ENCODE results near the gene FYB1.

The FYB1 gene, protein sequence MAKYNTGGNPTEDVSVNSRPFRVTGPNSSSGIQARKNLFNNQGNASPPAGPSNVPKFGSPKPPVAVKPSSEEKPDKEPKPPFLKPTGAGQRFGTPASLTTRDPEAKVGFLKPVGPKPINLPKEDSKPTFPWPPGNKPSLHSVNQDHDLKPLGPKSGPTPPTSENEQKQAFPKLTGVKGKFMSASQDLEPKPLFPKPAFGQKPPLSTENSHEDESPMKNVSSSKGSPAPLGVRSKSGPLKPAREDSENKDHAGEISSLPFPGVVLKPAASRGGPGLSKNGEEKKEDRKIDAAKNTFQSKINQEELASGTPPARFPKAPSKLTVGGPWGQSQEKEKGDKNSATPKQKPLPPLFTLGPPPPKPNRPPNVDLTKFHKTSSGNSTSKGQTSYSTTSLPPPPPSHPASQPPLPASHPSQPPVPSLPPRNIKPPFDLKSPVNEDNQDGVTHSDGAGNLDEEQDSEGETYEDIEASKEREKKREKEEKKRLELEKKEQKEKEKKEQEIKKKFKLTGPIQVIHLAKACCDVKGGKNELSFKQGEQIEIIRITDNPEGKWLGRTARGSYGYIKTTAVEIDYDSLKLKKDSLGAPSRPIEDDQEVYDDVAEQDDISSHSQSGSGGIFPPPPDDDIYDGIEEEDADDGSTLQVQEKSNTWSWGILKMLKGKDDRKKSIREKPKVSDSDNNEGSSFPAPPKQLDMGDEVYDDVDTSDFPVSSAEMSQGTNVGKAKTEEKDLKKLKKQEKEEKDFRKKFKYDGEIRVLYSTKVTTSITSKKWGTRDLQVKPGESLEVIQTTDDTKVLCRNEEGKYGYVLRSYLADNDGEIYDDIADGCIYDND

DNA sequence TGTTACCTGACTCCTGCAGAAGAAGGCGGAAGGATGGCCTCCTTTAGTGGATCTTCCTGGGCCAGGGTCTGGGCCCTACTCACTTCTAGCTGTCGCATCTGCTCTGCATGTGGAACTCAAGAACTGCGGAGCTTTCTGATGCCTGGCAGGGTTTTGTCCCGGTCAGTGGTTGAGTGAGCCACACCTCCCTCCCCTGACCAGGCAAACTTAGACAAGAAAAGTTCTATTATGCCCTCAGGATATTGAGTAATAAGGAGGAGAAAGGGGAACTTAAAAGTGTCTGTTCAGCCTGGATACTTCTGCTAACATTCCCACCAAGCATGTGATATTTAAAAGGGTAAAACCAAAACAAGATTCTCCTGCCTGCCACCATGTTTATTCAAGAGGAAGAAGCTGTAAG lies at the start of gene FYB1:
Gene FYB1, minus strand, starts transcription at position 127 of the 400 bp plus-strand sequence. CDS start 16,603 bp downstream, outside the sequence.
- no peaks in the 10 kb centered on the region for H3K36me3 Mint-ChIP-seq
- no peak within 1 kb of the TSS for H3K4me3 Mint-ChIP-seq
- no peak within 1 kb of the TSS for H3K27ac Mint-ChIP-seq
- peaks cover 47% of the 10 kb centered on the region for H3K4me1 Mint-ChIP-seq
- H3K9me3 Mint-ChIP-seq = no peaks in the 10 kb centered on the region
- no peaks in the 10 kb centered on the region for H3K27me3 Mint-ChIP-seq
- CTCF ChIA-PET = interaction anchor here (0.9 to 9.2 kb wide), 7 partner anchors 14 to 772 kb away, joined by 4 to 159 read pairs (median 6); no protein-coding TSS in a partner anchor
- DNase-seq = no peak

DNA sequence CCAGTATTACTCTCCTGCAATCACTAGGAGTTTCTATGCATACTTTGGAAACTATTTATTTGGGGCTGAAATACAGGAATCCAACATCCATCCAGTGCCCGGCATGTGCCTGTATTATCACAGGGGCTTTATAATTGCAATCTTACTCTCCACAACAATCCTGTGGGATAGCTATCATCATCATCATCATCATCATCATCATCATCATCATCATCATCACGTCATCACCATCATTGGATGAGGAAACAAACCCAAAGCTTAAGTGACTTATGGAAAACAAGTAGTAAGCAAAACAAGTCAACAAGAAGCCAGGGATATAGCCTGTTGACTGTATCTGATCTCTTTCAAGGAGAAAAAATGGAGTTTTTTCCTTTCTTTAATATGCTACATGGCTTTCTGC lies 47.8 kb upstream of the FYB1 start:
- Mint-ChIP-seq H3K4me1 (peaks cover 54% of the 10 kb centered on the region), H3K9me3 (no peaks in the 10 kb centered on the region), H3K4me3 (no peak overlapping the region), H3K27me3 (no peaks in the 10 kb centered on the region), H3K36me3 (peaks cover 5% of the 10 kb centered on the region), H3K27ac (no peak overlapping the region)
- CTCF ChIA-PET = no interaction called here
- no peak for DNase-seq

DNA sequence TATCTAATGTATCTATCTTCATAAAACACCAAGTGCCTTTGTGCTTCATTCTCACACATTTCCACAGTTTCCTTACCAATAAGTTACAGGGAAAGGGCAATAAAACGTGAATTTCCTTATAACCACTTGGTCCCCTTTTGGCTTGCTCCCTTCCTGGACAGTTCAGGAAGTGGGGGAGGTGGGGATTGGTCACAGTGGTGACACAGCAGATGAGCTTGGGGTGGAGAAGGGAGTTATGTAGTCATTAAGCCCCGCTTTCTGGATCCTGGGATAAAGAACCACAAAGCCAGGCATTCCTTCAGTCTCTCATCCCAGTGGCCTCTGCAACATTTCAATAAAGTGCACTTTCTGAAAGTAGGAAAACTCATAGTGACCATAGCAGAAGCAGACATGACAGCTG lies 47.1 kb upstream of the FYB1 start:
- Mint-ChIP-seq H3K4me1 (peaks cover 47% of the 10 kb centered on the region), H3K9me3 (no peaks in the 10 kb centered on the region), H3K27me3 (no peaks in the 10 kb centered on the region), H3K36me3 (peaks cover 5% of the 10 kb centered on the region), H3K4me3 (no peak overlapping the region), H3K27ac (no peak overlapping the region)
- CTCF ChIA-PET = interaction anchor here (1.4 kb wide), 1 partner anchor 17 kb away, joined by 5 read pairs; no protein-coding TSS in a partner anchor
- no peak for DNase-seq

DNA sequence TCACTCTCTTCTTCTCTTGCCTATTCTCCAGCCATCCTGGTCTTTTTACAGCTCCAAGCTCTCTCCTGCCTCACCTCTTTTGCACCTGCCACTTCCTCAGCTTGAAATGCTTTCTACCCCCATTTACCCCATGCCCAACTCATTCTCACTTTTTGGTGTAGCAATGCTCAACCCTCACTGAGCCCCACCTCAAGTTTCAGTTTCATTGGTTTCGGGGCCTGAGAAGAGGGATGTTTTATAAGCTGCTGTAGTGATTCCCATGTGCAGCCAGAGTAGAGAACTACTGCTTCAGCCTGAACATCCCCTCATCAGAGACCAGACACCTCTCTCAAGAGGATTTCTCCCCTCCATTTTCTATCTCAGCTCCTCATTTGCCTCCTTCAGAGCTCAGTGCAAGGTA lies 45.2 kb upstream of the FYB1 start:
- H3K9me3 Mint-ChIP-seq = no peaks in the 10 kb centered on the region
- CTCF ChIA-PET = interaction anchor here (1.3 to 2.5 kb wide), 4 partner anchors 10 to 47 kb away, joined by 5 to 11 read pairs (median 8); partner anchors contain the start of gene FYB1
- peaks cover 8% of the 10 kb centered on the region for H3K36me3 Mint-ChIP-seq
- peak; percentile 64 for DNase-seq
- no peak overlapping the region for H3K4me3 Mint-ChIP-seq
- H3K27me3 Mint-ChIP-seq = no peaks in the 10 kb centered on the region
- H3K27ac Mint-ChIP-seq = peak overlapping the region; percentile 45
- peaks cover 39% of the 10 kb centered on the region for H3K4me1 Mint-ChIP-seq

DNA sequence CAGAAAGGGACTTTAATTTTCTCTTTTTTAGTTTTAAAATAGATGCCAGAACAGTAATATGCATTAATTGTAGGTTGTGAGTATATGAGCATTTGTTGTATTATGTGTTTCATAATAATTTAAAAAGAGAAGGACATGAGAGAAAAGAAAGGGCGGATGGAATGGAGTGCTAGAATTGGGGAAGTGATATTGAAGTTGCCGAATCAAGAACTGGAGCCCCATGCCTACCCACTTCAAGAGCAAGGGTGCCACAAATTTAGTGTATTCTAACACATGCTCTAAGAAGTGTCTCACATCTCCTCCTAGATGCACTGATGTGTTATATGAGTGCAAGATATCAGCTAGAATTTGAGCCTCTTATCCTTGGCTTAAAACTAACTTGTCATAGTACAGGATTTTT lies 43.6 kb upstream of the FYB1 start:
- no peak for DNase-seq
- no peak overlapping the region for H3K27ac Mint-ChIP-seq
- H3K4me3 Mint-ChIP-seq = no peak overlapping the region
- H3K9me3 Mint-ChIP-seq = no peaks in the 10 kb centered on the region
- H3K27me3 Mint-ChIP-seq = no peaks in the 10 kb centered on the region
- H3K36me3 Mint-ChIP-seq = peaks cover 8% of the 10 kb centered on the region
- H3K4me1 Mint-ChIP-seq = peaks cover 39% of the 10 kb centered on the region
- CTCF ChIA-PET = interaction anchor here (0.8 to 2.5 kb wide), 2 partner anchors 12 to 20 kb away, joined by 4 to 10 read pairs; no protein-coding TSS in a partner anchor

DNA sequence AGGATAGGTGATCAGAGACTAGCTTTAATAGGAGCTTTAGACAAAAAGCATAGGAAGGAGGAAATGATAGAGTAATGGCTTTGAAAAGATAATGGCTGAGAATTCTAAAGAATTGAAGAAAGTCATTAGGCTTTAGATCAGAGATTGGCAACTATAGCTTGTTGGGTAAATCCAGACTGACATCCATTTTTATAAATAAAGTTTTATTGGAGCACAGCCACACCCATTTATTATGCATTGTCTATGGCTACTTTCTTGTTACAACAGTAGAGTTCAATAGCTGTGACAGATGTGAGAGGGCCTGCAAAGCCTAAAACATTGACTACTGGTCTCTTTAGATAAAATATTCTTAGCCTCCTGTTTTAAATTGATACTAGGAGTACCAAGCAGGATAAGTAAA lies 40.7 kb upstream of the FYB1 start:
- CTCF ChIA-PET = interaction anchor here (1.5 kb wide), 1 partner anchor 23 kb away, joined by 5 read pairs; no protein-coding TSS in a partner anchor
- H3K27me3 Mint-ChIP-seq = no peaks in the 10 kb centered on the region

DNA sequence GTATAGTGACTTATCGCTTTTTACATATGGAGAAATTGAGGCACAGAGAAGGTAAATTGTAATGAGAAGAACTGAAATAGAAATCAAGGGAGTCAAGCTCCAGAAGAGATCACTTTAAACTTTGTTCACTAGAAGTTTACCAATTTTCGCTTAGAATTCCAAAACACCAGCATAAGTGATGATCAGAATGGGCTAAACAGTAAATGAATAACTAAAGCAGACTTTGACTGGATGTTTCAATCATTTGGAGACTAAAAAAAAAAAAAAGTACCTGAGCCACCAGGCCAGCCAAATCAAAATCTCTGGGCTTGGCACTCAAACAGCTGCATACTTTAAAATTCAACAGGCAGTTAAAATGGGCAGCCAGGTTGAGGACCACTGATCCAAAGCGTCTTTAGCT lies 38.2 kb upstream of the FYB1 start:
- Mint-ChIP-seq H3K27ac (no peak overlapping the region), H3K4me1 (peaks cover 8% of the 10 kb centered on the region), H3K9me3 (no peaks in the 10 kb centered on the region), H3K4me3 (no peak overlapping the region), H3K36me3 (peaks cover 4% of the 10 kb centered on the region), H3K27me3 (no peaks in the 10 kb centered on the region)
- DNase-seq = no peak
- CTCF ChIA-PET = no interaction called here

More for the DNA sequence above, 40.7 kb upstream of the FYB1 start:
- Mint-ChIP-seq H3K4me3 (no peak overlapping the region), H3K27ac (no peak overlapping the region), H3K9me3 (no peaks in the 10 kb centered on the region), H3K4me1 (peaks cover 32% of the 10 kb centered on the region), H3K36me3 (peaks cover 8% of the 10 kb centered on the region)
- no peak for DNase-seq

DNA sequence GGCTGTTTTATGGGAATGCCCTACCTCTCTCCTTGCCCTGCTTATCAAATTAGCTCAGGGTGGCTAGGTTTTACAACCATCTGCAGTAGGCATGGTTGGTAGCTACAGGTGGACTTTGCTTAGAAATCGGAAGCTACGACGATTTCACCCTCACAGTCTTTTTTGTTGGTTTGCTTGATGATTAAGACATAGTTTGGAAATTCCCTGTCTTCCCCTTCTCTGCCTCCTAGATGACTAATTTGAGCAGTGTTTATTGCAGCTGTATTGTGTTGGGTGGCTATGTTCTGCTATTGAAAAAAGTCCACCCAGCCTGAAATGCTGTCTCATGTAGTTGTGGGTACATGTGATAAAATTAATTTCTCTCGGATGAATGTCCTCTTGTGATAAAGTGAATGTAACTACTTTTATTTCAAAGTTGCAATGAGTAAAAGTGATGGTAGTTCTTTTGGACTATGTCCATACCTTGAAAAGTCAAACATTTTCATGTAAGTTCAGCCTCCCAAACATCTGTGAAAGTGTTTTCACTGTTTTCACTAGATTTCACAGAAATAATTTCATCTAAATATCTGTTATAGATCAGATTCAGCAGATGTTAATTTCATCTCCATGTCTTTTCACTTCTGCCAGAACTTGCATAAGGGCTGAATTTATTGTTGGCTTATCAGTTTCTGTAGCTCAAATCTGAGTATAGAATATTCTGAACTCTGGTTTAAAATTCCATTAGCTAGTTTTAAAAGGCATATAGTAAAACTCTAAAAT lies 37.3 kb upstream of the FYB1 start:
- H3K9me3 Mint-ChIP-seq = no peaks in the 10 kb centered on the region
- no peak for DNase-seq
- peaks cover 2% of the 10 kb centered on the region for H3K36me3 Mint-ChIP-seq
- H3K4me1 Mint-ChIP-seq = peaks cover 8% of the 10 kb centered on the region
- CTCF ChIA-PET = interaction anchor here (1.3 kb wide), 1 partner anchor 38 kb away, joined by 3 read pairs; no protein-coding TSS in a partner anchor
- no peaks in the 10 kb centered on the region for H3K27me3 Mint-ChIP-seq
- H3K4me3 Mint-ChIP-seq = no peak overlapping the region
- no peak overlapping the region for H3K27ac Mint-ChIP-seq

DNA sequence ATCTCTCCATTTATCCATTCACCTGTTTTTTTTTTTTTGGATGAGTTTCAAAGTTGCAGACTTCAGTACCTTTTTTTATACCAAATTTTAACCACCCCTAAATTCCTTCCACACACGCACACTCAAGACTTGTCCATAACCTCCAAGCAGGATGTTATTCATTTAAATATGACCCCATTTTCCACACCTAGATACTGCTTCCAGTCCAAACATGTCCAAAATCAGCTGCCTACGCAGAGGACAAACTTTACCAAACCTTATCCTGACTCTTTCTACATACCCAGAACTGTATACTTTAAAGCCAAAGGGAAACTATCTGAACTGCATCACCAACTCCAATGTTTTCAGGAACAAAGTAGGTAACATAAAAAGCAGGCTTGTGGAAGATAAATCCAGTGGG lies 36.0 kb upstream of the FYB1 start:
- CTCF ChIA-PET = interaction anchor here (1.3 kb wide), 1 partner anchor 37 kb away, joined by 3 read pairs; no protein-coding TSS in a partner anchor
- Mint-ChIP-seq H3K36me3 (peaks cover 2% of the 10 kb centered on the region), H3K27ac (no peak overlapping the region)

DNA sequence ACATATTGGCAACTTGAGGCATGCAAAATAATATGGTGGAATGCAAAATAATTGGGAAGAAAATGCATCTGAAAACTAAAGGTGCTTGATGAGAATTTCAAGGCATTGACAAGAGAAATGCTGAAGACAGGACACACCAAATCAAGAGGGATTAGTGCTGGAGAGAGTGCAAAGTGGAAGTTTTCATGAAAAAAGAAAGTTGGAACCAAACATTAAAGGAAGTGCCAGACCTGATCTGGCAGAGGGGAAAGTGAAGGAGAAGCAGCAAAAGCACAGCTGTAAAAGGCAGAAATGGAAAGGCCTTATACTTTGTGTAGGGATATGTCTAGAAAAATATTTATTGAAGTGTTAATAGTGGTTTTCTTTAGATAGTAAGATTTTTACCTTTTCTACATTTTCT lies 35.3 kb upstream of the FYB1 start:
- H3K4me1 Mint-ChIP-seq = peaks cover 8% of the 10 kb centered on the region
- no peaks in the 10 kb centered on the region for H3K27me3 Mint-ChIP-seq
- no peak for DNase-seq
- no peak overlapping the region for H3K27ac Mint-ChIP-seq
- H3K9me3 Mint-ChIP-seq = peaks cover 5% of the 10 kb centered on the region
- H3K36me3 Mint-ChIP-seq = peaks cover 1% of the 10 kb centered on the region
- CTCF ChIA-PET = interaction anchor here (0.9 kb wide), 1 partner anchor 37 kb away, joined by 3 read pairs; no protein-coding TSS in a partner anchor
- H3K4me3 Mint-ChIP-seq = no peak overlapping the region

More for the DNA sequence above, 36.0 kb upstream of the FYB1 start:
- no peaks in the 10 kb centered on the region for H3K27me3 Mint-ChIP-seq
- no peak for DNase-seq
- H3K4me3 Mint-ChIP-seq = no peak overlapping the region
- no peaks in the 10 kb centered on the region for H3K9me3 Mint-ChIP-seq
- peaks cover 8% of the 10 kb centered on the region for H3K4me1 Mint-ChIP-seq

DNA sequence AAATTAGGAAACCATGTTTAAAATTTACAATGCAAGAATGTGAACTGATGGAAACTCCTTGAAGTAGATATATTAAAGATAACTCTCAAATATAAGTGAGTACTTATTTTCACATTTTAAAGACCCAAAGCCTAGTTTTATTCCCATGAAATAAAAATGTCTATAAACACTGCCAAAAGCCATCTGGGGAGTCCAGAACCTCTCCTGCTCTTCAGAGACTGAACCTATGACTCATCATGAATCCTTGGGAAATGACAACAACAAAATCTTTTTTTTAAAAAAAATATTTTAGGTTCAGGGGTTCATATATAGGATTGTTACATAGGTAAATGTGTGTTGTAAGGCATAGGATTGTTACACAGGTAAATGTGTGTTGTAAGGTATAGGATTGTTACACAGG lies 33.8 kb upstream of the FYB1 start:
- Mint-ChIP-seq H3K27ac (no peak overlapping the region), H3K27me3 (no peaks in the 10 kb centered on the region), H3K4me3 (no peak overlapping the region), H3K36me3 (peaks cover 1% of the 10 kb centered on the region), H3K9me3 (peaks cover 5% of the 10 kb centered on the region), H3K4me1 (peaks cover 8% of the 10 kb centered on the region)
- CTCF ChIA-PET = no interaction called here
- no peak for DNase-seq

DNA sequence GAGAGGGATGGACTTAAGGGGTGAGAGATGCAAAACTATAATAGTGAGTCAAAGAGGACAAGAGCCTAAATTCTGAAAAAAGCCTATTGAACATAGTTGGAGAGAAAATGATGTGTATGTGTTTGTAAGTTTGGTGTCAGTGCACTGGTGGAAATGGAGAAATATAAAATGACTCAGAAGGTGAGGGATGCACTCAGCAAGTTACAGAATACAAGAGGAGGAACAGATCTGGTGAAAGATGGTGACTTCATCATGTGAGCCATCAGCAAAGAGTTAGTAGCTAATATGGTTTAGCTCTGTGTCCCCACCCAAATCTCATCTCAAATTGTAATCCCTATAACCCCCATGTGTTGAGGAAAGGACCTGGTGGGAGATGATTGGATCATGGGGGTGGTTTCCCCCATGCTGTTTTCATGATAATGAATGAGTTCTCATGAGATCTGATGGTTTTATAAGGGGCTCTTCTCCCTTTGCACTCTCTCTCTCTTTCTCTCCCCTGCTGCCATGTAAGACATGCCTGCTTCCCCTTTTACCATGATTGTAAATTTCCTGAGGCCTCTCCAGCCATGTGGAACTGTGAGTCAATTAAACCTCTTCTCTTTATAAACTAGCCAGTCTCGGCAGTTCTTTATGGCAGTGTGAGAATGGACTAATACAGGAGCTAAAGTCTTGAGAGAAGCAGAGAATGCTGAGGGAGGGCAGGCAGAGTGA lies 30.4 kb upstream of the FYB1 start:
- H3K36me3 Mint-ChIP-seq = peaks cover 1% of the 10 kb centered on the region
- H3K4me1 Mint-ChIP-seq = no peaks in the 10 kb centered on the region
- CTCF ChIA-PET = interaction anchor here (1.2 kb wide), 1 partner anchor 32 kb away, joined by 4 read pairs; no protein-coding TSS in a partner anchor
- peaks cover 8% of the 10 kb centered on the region for H3K9me3 Mint-ChIP-seq
- H3K27me3 Mint-ChIP-seq = no peaks in the 10 kb centered on the region
- H3K27ac Mint-ChIP-seq = no peak overlapping the region
- DNase-seq = no peak
- H3K4me3 Mint-ChIP-seq = no peak overlapping the region

DNA sequence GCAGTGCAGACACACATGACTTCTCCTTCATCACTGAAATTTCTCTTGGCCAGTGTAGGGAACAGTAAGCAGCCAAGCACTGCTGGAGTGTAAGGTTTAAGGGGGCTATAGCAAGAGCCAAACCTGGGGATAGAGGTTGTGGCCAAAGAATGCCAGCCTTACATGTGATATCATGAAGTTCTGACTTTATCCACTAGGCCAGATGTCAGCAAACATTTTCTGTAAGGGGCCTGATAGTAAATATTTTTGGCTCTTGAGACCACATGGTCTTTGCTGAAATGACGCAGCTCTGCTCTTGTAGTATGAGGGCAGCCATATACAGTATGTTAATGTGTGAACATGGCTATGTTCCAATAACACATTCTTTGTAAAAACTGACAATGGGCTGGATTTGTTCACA lies 29.7 kb upstream of the FYB1 start:
- no peak overlapping the region for H3K27ac Mint-ChIP-seq
- H3K36me3 Mint-ChIP-seq = peaks cover 1% of the 10 kb centered on the region
- CTCF ChIA-PET = interaction anchor here (1.2 kb wide), 1 partner anchor 31 kb away, joined by 4 read pairs; no protein-coding TSS in a partner anchor
- no peaks in the 10 kb centered on the region for H3K27me3 Mint-ChIP-seq
- H3K4me3 Mint-ChIP-seq = no peak overlapping the region
- DNase-seq = no peak
- peaks cover 8% of the 10 kb centered on the region for H3K9me3 Mint-ChIP-seq
- no peaks in the 10 kb centered on the region for H3K4me1 Mint-ChIP-seq
